ENCODE measurements around the gene B3GALT6. TPM values are rescaled to one million over a fixed set of nuclear protein-coding genes. Genes with fewer than 3 reads are reported as not detected.

B3GALT6 gene
- total RNA-seq, 1 donor from 2014 or later: 7.0 TPM

DNA sequence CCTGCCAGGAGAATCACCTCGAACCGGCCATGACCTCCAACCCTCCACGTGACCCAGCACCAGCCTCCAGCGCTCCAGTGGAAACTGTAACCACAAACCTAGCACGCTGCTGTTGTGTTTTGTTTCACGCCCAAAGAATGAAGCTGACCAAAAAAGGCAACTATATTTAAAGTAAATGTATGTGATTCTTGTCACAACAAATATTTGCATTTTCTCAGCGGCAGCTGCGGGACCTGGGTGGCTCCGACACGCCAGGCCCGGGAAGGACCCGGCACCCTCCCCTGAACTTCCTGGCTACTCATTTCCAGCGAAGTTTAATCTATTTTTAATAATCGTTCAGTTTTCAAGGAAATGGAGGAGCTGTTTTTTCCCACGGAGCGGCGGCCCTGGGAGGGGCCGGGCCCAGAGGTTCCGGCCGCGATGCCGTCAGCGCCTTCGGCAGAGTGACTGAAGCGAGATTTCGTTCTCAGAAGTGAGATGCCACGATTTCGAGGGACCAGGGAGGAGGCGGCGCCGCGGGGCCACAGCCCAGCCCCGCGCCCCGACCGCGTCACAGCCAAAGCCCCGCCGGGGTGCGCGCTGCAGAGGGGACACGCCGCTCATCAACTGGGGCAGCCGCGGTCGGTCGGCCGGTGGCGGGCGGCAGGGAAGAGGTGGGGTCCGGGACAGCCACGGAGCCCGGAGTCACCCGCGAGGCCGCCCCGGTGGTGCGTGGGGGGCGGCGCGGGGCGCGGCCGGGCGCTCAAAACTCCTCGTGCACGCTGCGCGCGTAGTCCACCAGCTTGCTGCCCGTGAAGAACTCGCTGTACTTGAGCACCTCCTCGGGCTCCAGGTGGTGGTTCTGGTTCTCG, 15.0 kb upstream of the B3GALT6 start:
- DNase-seq: no peak

DNA sequence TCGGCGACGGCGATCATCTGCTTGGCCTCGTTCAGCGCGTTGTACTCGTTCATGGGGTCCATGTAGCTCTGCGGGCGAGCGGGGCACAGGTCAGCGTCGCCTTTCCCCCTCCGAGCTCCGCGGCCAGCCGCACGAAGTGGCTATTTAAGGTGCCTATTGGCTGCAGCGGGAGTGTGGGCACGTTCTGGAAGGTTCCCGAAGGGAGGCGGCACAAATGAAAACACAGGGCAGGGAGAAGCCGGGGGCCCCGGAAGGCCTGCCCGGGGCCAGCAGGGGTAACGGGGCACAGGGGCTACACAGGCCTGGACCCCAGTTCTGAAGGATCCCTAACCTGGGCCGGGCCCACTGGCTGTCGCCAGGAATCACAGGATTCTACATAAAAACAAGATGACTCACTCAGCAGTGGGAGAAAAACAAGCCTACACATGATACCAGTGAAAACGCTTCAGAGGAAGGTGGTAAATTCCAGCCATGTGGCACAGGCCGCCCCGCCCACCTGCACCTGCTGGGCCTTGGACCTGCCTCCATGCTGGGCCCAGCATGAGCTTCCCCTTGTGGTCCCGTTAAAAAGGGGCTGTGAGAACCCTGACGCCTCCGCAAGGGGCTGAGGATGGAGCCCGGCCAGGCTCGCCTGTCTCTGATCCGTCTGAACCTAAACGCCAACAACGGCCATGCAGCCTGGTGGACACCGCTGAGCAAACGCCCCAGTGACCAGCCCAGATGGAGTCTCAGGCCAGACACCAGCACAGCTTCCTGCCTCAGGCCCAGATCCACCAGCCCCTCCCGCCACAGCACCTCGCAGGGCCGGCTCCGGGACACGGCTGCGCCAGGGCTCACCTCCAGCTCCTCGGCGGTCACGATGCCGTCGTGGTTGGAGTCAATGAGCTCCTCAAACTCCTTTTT, 14.2 kb upstream of the B3GALT6 start:
- DNase-seq: no peak

DNA sequence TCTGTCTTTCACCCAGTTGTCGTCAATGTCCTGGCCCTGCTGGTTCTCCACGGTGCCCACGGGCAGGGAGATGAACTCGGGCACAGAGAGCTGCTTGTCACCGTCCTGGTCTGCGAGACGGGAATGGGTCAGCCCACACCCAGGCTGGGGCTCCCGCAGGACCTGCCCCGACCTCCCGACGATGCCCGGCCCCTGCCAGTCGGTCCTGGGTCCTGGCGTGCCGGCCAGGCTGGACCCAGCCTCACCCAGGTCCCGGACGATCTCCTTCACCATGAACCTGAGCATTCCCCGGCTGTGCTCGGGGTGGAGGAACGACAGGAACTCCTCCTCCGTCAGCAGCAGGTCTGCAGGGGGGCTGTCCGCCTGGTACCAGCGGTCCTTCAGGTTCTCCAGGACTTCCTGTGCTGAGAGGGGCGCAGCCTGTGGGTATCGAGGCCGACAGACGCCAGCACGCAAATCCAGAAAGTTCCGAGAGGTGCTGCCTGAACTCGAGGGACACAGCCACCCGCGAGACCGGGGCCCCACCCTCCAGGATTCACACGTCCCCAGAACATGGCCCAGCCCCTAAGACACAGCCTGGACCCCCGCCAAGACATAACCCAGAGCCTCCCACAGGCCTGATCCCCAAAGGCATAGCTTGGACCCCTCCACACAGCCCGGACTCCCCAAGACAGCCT, 13.4 kb upstream of the B3GALT6 start:
- DNase-seq: no peak

GRCh38 chr1:1219341-1219740, 12.7 kb upstream of the B3GALT6 start:
- DNase-seq: no peak

DNA sequence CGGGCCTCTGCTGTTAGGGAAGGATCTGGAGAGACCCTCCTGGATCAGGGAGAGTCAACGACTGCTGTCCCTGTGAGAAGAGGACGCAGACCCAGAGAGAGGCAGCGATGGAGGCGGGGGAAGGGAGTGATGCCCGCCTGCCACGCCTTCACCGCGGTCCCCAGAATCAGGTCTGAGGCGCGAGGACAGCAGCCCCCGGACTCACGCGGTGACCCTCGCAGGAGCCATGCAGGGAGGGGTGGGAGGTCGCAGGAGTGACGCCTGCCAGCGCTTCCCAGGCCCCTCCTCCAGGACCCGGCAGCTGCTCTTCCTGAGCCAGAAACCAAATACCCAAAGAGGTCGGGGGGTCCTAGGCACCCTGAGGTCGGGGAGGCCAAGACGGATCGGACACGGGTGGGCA, 11.8 kb upstream of the B3GALT6 start:
- no peak for DNase-seq

DNA sequence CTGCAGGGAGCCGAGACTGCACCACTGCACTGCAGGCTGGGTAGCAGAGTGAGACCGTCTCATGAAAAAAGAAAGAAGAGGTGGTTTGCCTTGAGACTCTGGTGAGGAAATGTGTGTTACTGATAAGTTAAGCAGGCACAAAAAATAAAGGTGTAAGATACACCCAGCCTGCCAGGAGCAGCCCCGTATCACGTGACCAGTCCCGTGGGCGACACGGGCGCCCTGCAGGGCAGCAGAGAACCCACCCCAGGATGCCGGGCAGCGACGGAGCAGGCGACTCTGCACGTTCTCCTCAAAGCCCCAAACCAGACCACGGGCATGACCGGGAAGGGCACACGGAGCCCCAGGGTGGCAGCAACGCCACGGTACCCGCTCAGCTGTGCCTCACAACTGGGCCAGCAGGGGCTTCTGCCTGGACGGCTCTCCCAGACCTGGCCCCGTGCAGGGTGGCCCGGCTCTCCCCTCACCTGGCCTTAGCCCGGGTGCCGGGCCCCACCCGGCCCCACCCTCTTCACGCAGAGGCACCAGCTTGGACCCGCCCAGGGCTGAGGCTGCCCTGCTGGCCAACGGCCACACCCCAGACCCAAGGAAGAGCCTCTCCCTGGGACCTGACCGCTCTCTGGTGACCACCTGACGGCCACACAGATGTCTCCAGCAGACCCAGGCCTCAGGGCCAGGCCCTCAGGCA, 10.0 kb upstream of the B3GALT6 start:
- no peak for DNase-seq

- DNase-seq: no peak
Observed at GRCh38 chr1:1222575-1223225, 9.3 kb upstream of the B3GALT6 start.

- no peak for DNase-seq
Observed at GRCh38 chr1:1223321-1223720, 8.7 kb upstream of the B3GALT6 start.

- no peak for DNase-seq
Observed at GRCh38 chr1:1223891-1224290, 8.1 kb upstream of the B3GALT6 start.

GRCh38 chr1:1225238-1225845, 6.7 kb upstream of the B3GALT6 start:
- no peak for DNase-seq

DNA sequence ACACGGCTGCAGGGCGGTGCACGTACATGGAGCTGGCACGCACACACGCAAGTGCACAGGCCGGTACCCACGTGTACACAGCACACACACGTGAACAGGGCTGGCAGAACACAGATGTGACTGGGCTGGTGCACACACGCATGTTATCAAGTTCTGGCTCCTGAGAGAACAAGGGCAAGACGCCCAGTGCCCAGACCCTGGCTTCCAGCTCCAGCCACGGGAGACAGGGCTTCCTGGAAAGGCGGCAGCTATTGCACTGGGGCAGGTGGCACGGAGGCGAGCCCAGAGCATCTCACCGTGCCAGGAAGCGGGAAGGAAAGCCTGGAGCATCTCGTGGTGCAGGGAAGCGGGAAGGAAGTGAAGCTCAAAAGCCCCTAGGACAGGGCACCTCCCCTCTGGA, 6.1 kb upstream of the B3GALT6 start:
- DNase-seq: no peak

- DNase-seq: no peak
Observed at GRCh38 chr1:1226566-1227362, 5.3 kb upstream of the B3GALT6 start.

DNA sequence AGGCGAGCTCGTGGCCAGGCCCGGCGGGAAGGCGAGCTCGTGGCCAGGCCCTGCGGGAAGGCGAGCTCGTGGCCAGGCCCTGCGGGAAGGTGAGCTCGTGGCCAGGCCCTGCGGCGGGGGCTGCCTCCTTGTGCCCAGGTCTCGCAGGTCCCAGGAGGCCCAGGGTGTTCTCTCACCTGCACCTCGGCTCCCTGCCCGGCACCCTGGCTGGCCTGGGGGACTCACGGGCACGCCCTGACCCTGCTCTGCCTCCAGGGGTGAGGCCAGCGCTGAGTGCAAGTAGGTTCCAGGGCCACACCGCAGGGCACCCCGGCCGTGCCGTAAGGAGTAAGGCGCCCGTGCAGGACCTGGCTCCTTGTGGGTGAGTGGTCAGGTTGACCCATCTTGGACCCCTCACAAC, 4.7 kb upstream of the B3GALT6 start:
- DNase-seq: no peak

DNA sequence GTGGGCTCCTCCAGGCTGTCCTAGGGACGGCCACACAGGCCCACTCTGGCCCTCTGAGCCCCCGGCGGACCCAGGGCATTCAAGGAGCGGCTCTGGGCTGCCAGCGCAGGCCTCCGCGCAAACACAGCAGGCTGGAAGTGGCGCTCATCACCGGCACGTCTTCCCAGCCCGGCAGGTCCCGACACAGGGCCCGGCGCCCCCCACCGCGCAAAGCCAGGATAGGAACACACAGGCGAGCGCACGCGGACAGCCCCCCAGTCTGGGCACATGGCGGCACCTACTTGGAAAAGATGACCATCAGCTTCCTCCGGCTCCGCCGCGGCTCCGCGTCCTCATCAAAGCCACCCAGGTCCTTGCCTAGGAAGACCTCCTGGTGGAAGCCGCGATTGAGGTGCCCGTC, 3.9 kb upstream of the B3GALT6 start:
- no peak for DNase-seq

DNA sequence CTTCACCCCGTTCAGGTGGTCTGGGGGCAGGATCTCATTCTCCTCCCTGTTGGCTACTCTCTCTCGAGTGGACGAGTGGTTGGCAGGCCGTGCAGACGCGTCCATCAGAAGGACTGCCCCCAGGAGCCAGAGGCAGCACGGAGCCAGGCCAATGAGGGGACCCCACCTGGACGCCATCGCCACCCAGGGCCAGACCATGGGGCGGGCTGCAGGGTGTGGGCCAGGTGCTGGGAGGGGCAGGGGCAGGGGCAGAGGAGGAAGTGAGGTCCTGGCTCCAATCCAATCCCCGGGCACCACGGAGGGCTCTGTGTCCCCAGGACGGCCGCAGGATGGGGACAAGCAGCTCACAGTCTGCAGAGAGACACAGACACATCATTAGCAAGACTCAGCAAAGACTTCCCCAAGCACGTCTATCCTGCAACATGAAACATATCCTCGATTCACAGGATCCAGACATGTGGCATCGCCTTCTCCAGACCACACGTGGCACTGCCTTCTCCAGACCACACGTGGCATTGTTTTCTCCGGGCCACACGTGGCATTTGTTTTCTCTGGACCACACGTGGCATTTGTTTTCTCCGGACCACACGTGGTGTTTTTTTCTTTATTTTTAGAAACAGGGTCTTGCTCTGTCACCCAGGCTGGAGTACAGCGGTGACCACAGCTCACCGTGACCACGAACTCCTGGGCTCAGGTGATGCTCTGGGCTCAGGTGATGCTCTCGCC, 3.3 kb upstream of the B3GALT6 start:
- DNase-seq: no peak

DNA sequence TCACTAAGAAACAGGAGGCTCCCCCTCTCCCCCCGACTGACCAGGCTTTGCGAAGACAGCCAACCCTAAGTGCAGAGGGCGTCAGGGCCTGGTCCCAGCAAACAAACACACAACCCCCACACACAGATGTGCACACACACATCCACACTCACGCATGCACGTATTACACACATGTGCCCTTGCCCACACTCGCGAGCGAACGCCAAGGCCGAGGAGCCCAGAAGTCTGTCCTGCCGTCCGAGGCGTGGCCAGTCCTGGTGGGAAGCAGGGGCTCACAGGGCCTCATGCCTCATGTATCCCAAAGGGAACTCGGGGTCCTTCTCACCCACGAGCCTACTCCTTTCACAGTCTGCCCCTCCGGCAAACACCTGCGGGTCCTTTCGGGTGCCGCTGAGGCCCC, 2.3 kb upstream of the B3GALT6 start:
- DNase-seq: no peak

GRCh38 chr1:1230656-1231399, 1.2 kb upstream of the B3GALT6 start:
- DNase-seq: peak; percentile 14

DNA sequence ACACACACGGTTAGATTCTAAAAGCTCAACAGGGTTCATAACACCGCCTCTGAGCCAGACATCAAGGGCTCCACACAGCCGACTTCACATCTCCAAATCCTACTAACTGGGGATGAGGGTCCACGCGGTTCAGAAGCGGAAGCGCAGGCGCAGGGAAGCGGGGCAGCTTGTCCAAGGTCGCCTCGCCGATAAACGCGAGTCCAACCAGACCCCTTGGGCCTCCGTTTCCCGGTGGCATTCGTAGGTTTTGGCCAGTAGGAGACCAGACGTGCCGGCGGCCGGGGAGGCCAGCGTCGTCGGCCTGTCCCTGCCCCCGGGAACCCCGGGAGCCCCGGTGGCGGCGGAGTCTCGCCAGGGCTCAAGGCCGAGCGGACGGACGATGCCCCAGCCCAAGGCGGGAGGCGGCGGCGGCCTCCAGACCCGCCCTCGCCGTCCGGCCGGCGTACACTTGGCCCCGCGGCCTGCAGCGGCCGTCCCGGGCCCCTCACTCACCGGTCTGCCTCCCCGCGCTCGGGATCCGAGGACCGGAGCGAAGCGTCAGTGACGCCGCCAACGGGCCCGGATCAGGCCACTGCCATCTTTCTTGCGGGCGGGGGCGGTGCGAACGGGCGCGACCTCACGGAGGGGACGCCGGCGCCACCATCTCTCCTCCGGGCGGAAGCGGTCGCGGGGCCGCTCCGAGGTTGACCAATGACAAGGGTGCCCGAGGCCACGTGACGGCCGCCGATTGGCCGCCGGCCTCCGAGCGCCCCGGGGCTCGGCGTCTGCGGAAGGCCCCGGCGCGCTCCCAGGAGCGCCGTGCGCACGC, 433 bp upstream of the B3GALT6 start, which contains the start of gene SDF4:
Gene SDF4 (minus strand): TSS at position 602 of the 808 bp plus-strand sequence. CDS start 3,229 bp downstream, outside the sequence.
- DNase-seq: peak; percentile 93

Data from skin of body (tissue), 2 donors.